Fibroblast of the aortic adventitia (primary cell): Measurements from ENCODE around the gene REPIN1. TPM values are rescaled to one million over a fixed set of nuclear protein-coding genes. Genes with fewer than 3 reads are reported as not detected.

ENCODE experiments used
- DNase-seq: peaks from one replicate; pipeline ENCODE4 v3.0.0-alpha.2; 2010; ENCODE audit warnings: low read depth
- H3K4me3 ChIP-seq: 2 replicates; pipeline ENCODE4 v1.5.1; 2011; ENCODE audit warnings: low read depth, mild to moderate bottlenecking, control low read depth, low read length, moderate library complexity
- total RNA-seq: library from RNA; depleted of rRNA; stranded (reverse); fragments of >200 nt; gene quantifications from 2 replicates; pipeline ENCODE4 v1.2.3, GENCODE V29; 2012; ENCODE audit warnings: low replicate concordance
- TF ChIP-seq, protein P1 (sequence below): IDR thresholded peaks from 2 replicates; pipeline ENCODE4 v1.5.1; 2011; ENCODE audit warnings: mild to moderate bottlenecking, low read length, control low read depth, inconsistent platforms; ENCODE audit not compliant: insufficient read depth

REPIN1 gene
- total RNA-seq, 1 donor = 33.6 TPM

DNA sequence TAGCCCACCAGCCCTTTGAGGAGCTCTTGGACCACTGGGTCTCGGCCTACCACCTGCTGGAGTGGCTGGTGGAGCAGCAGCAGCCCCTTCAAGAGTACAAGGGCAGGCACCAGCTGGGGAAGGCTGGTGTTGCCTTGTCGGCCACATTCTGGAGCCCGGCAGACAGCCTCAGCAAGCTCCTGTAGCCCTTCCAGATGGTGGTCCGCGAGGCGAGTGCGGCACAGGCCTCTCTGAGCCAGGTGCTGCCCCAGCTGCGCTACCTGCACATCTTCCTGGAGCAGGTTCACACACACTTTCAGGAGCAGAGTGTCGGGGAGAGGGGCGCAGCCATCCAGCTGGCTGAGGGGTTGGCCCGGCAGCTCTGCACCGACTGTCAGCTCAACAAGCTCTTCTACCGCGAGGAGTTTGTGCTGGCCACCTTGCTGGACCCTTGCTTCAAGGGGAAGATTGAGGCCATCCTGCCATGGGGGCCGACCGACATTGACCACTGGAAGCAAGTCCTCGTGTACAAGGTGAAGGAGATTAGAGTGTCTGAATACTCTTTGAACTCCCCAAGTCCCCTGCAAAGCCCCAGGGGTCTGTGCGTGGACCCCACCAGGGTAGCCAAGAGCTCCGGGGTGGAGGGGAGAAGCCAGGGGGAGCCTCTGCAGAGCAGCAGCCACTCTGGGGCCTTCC lies 38.3 kb upstream of the REPIN1 start:
- H3K4me3 ChIP-seq = no peak overlapping the region
- no peak for DNase-seq
- TF ChIP-seq, protein P1, sequence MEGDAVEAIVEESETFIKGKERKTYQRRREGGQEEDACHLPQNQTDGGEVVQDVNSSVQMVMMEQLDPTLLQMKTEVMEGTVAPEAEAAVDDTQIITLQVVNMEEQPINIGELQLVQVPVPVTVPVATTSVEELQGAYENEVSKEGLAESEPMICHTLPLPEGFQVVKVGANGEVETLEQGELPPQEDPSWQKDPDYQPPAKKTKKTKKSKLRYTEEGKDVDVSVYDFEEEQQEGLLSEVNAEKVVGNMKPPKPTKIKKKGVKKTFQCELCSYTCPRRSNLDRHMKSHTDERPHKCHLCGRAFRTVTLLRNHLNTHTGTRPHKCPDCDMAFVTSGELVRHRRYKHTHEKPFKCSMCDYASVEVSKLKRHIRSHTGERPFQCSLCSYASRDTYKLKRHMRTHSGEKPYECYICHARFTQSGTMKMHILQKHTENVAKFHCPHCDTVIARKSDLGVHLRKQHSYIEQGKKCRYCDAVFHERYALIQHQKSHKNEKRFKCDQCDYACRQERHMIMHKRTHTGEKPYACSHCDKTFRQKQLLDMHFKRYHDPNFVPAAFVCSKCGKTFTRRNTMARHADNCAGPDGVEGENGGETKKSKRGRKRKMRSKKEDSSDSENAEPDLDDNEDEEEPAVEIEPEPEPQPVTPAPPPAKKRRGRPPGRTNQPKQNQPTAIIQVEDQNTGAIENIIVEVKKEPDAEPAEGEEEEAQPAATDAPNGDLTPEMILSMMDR = no peak

DNA sequence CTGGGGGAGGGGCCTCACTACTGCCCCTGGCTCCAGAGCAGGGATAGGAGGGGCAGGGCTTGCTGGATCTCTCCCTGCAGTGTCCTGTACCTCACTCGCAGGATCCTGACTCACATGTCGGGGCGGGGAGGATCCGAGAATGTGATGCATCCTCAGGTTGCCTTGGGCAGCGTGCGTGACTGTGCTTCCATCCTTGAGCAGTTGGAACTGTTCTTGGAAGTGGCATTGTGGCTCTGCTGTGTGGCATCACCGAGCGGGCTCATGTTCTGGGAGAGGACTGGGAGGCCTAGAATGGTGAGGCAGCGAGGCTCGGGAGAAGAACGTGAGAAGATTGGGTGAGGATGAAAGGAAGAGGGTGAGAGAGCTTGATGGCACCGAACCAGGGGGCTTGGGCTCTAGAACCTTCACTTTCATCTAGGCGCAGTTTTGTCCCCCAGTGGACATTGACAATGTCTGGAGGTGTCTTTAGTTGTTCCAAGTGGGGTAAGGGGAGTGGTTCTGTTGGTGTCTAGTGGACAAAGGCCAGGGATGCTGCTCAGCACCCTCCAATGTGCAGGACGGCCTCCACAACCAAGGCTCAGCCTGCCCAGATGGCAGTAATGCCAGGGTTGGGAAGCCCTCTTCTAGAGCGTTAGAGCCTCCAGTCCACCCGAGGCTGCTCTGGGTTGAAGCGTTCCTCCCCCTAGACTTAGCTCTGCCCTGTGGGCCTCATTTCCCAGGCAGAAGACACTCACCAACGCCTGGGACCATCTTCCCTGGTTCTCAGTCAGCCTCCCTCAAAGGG lies 35.6 kb upstream of the REPIN1 start:
- DNase-seq = no peak
- H3K4me3 ChIP-seq = no peak overlapping the region
- TF ChIP-seq, protein P1 = no peak

DNA sequence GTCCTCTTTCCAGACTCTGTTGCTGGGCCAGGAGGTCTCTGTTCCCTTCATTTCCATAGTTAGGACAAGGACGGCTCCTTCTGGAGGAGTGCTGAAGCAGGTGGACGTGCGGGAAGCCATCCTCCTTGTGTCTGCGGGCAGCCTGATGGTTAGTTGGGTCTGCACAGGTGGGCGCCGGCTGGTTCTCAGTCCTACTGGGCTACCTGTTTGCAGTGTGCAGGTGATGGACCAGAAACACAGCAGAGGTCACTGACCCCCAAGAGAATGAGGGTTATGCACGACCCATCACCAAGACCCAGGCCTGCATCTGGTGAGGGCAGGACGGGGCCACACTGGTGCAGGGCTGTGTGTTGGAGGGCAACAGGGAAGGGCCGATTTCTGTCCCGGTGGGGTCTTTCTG lies 35.0 kb upstream of the REPIN1 start:
- TF ChIP-seq, protein P1 = no peak
- no peak overlapping the region for H3K4me3 ChIP-seq

DNA sequence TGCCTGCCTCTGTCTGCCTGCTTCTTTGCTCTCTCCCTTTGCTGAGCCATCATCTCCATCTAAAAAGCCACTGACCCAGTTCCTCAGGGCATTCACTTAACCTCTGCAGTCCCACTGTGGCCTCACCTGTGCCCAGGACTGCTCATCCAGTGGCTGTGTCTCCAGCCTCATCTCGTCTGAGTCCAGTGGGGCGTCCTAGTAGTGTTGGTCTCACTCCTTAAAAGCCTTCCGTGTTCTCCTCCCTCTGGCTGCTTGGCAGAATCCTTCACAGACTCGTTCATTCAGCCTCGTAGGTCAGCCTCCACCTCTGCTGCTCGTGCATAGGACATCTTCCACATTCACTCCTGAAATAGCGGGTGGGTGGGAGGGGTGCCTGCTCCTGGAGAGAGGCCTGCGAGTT lies 34.5 kb upstream of the REPIN1 start:
- no peak overlapping the region for H3K4me3 ChIP-seq
- DNase-seq = no peak
- TF ChIP-seq, protein P1 = no peak

More for the DNA sequence above, 35.0 kb upstream of the REPIN1 start:
- DNase-seq = no peak

DNA sequence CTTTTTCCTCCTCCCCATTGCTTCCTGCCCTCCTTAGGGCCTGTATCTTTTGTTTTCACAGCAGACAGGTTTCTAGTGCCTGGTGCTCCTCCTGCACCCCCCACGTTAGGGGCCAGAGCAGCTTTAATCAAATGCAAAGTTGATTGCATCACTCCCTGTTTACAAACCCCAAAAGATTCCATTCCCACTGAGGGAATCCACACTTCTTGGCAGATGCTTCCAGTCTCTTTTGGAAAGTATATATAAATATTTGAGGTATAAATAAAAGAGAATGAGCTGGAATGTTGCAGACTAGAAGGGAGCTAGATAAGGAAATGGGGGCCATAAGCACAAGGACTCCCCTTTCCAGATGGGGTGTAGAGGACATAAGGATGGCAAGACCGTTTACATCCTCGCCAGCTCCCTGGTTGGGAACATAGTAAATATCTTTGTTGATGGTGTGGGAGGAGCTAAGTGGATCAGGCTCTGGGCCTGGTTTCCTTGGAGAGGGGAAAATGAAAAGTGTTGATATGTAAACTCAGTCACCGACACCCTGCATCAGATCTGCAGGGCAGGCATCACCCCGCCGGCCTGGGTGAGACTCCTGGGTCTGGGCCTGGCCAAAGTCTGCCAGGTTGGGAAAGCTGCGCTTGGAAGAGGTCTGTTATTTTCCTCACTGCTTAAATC lies 33.4 kb upstream of the REPIN1 start:
- TF ChIP-seq, protein P1 = no peak
- no peak overlapping the region for H3K4me3 ChIP-seq
- peak; percentile 67 for DNase-seq

DNA sequence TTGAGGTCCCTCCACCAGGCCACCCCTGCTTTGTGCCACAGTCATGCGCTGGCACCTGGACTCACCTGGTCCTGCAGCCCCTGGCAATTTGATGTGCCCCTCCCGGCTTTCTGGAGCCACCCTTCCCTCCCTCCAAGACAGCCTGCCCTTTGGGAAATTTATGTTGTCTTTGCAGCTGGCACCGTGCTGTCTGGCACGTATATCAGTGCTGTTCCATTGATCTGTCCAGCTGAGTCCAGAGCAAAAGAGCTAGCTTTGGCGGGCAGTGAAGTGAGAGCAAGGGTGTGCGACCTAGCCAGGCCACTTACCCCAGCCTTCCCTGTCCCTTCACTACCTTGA lies 32.9 kb upstream of the REPIN1 start:
- no peak for DNase-seq
- no peak overlapping the region for H3K4me3 ChIP-seq
- TF ChIP-seq, protein P1 = no peak
